ENCODE results near the gene SRD5A2.

SRD5A2 gene

GRCh38 chr2:31580321-31581117 is at the start of gene SRD5A2:
TSS of gene SRD5A2 (minus strand) at chr2:31580938. CDS start at chr2:31580900, 38 bp downstream.
- no peak for DNase-seq

- no peak for DNase-seq
These were observed 25.8 kb upstream of the SRD5A2 start for GRCh38 chr2:31606509-31606908.

- DNase-seq: no peak
These were observed 18.0 kb upstream of the SRD5A2 start for GRCh38 chr2:31598694-31599093.

- DNase-seq: no peak
These were observed 5.5 kb upstream of the SRD5A2 start for GRCh38 chr2:31586230-31586629.

- DNase-seq: no peak
These were observed 522 bp upstream of the SRD5A2 start for GRCh38 chr2:31581124-31581795.

- no peak for DNase-seq
These were observed 780 bp downstream of the SRD5A2 start for GRCh38 chr2:31579996-31580320.

- DNase-seq: no peak
These were observed 2.4 kb downstream of the SRD5A2 start for GRCh38 chr2:31578316-31578715.

GRCh38 chr2:31577143-31577542 is 3.6 kb downstream of the SRD5A2 start:
- DNase-seq: no peak

- DNase-seq: no peak
These were observed 12.0 kb downstream of the SRD5A2 start for GRCh38 chr2:31568585-31569201.

GRCh38 chr2:31567679-31568078 is 13.1 kb downstream of the SRD5A2 start:
- no peak for DNase-seq

GRCh38 chr2:31563273-31563839 is 17.4 kb downstream of the SRD5A2 start:
- DNase-seq: no peak

GRCh38 chr2:31561823-31562222 is 18.9 kb downstream of the SRD5A2 start:
- no peak for DNase-seq

GRCh38 chr2:31558401-31559295 is 22.1 kb downstream of the SRD5A2 start:
- DNase-seq: no peak

- no peak for DNase-seq
These were observed 23.8 kb downstream of the SRD5A2 start for GRCh38 chr2:31556940-31557339.

- no peak for DNase-seq
These were observed 24.6 kb downstream of the SRD5A2 start for GRCh38 chr2:31555967-31556706.

- DNase-seq: no peak
These were observed 27.4 kb downstream of the SRD5A2 start for GRCh38 chr2:31553362-31553761.

- DNase-seq: no peak
These were observed 33.3 kb downstream of the SRD5A2 start for GRCh38 chr2:31547485-31547884.

- DNase-seq: no peak
These were observed 38.9 kb downstream of the SRD5A2 start for GRCh38 chr2:31541853-31542252.

- no peak for DNase-seq
These were observed 41.2 kb downstream of the SRD5A2 start for GRCh38 chr2:31539505-31539904.

GRCh38 chr2:31535768-31536167 is 45.0 kb downstream of the SRD5A2 start:
- DNase-seq: no peak

GRCh38 chr2:31534636-31535035 is 46.1 kb downstream of the SRD5A2 start:
- DNase-seq: no peak

GRCh38 chr2:31533036-31533435 is 47.7 kb downstream of the SRD5A2 start:
- no peak for DNase-seq

All from NCI-H1092 (cell line).